PC-9 (cell line): ENCODE data around the gene WBP4. TPM values are rescaled to one million over a fixed set of nuclear protein-coding genes. Genes with fewer than 3 reads are reported as not detected.

Experiments used
- BruUV-seq: library from RNA; stranded (reverse); fragments of 400-500 nt; replicated peaks from 2 replicates; lab custom pipeline; 2021; lab: Mats Ljungman, UMichigan
- CTCF ChIA-PET: fragments of 300-600 bp; sonication (Branson Sonifier 250); formaldehyde crosslinking; loops from one replicate; lab custom pipeline; 2022; ENCODE audit warnings: antibody characterized with exemption; lab: Charles Lee
- POLR2A ChIA-PET: fragments of 300-600 bp; sonication (Branson Sonifier 250); formaldehyde crosslinking; loops from one replicate; lab custom pipeline; 2022; ENCODE audit warnings: antibody characterized with exemption; ENCODE audit not compliant: unreplicated experiment; lab: Charles Lee
- DNase-seq, 2 experiments: peaks; one replicate each; pipeline versions ENCODE4 v3.0.0 to v3.0.0-alpha.2; 2015 to 2022; ENCODE audit warnings: mixed read lengths in 1 of 2
- H2AFZ ChIP-seq: fragments of 200-600 bp; sonication (generic); 2 replicates; pipeline ENCODE4 v1.8.1; 2017; ENCODE audit warnings: antibody characterized with exemption
- H3F3A ChIP-seq: fragments of 200-600 bp; sonication (generic); 2 replicates; pipeline ENCODE4 v1.8.1; 2017; ENCODE audit warnings: antibody characterized with exemption, mild to moderate bottlenecking, low read depth; ENCODE audit not compliant: insufficient read depth
- H3K27ac ChIP-seq: fragments of 200-600 bp; sonication (generic); 2 replicates; pipeline ENCODE4 v1.6.1; 2016; ENCODE audit warnings: mixed run types
- H3K27me3 ChIP-seq: fragments of 200-600 bp; sonication (generic); 2 replicates; pipeline ENCODE4 v1.6.1; 2016; ENCODE audit warnings: low read depth, mixed run types; ENCODE audit not compliant: insufficient read depth
- H3K36me3 ChIP-seq: fragments of 200-600 bp; sonication (generic); 2 replicates; pipeline ENCODE4 v1.6.1; 2016; ENCODE audit warnings: low read depth, mixed run types
- H3K4me1 ChIP-seq: fragments of 200-600 bp; sonication (generic); replicated peaks from 2 replicates; pipeline ENCODE4 v1.6.1; 2016; ENCODE audit warnings: mixed run types; ENCODE audit not compliant: insufficient read depth
- H3K4me2 ChIP-seq: fragments of 200-600 bp; sonication (generic); 2 replicates; pipeline ENCODE4 v1.6.1; 2017; ENCODE audit warnings: mixed run types
- H3K4me3 ChIP-seq: fragments of 200-600 bp; sonication (generic); 2 replicates; pipeline ENCODE4 v1.6.1; 2016; ENCODE audit warnings: mixed run types
- H3K79me2 ChIP-seq: fragments of 200-600 bp; sonication (generic); 2 replicates; pipeline ENCODE4 v1.6.1; 2017; ENCODE audit warnings: low read depth, mixed run types
- H3K9me2 ChIP-seq: fragments of 200-600 bp; sonication (generic); 2 replicates; pipeline ENCODE4 v1.8.1; 2017; ENCODE audit warnings: mild to moderate bottlenecking; ENCODE audit not compliant: insufficient read depth
- H3K9me3 ChIP-seq: fragments of 200-600 bp; sonication (generic); 2 replicates; pipeline ENCODE4 v1.8.1; 2016; ENCODE audit warnings: low read depth; ENCODE audit not compliant: insufficient read depth
- H4K20me1 ChIP-seq: fragments of 200-600 bp; sonication (generic); 2 replicates; pipeline ENCODE4 v1.8.1; 2017; ENCODE audit not compliant: insufficient read depth
- CTCF ChIP-seq: fragments of 200-600 bp; sonication (generic); conservative IDR thresholded peaks from 2 replicates; pipeline ENCODE4 v1.6.1; 2017; ENCODE audit warnings: mixed run types, antibody characterized with exemption, mild to moderate bottlenecking, moderate library complexity
- EZH2 ChIP-seq: fragments of 200-600 bp; sonication (generic); IDR thresholded peaks from 2 replicates; pipeline ENCODE4 v1.8.0; 2017; ENCODE audit warnings: antibody characterized with exemption, low read depth
- intact Hi-C: fragments of 100-400 bp; cut with micrococcal nuclease; formaldehyde crosslinking; loops from one replicate; pipeline ENCODE4 v1.10.0; 2022; ENCODE audit not compliant: unreplicated experiment
- total RNA-seq: library from RNA; stranded (reverse); gene quantifications from 2 replicates; pipeline ENCODE4 v1.2.3, GENCODE V29; 2021

The WBP4 gene
- total RNA-seq, 1 experiment from 2014 or later = 6.3 TPM

GRCh38 chr13:41111454-41111853 lies 50.1 kb downstream of the WBP4 start:
- H3K4me3 ChIP-seq = no peak overlapping the region
- no peaks in the 10 kb centered on the region for H3K9me2 ChIP-seq
- no peaks in the 10 kb centered on the region for H3F3A ChIP-seq
- no TSS peak for BruUV-seq
- H3K4me1 ChIP-seq = no peaks in the 10 kb centered on the region
- H4K20me1 ChIP-seq = no peaks in the 10 kb centered on the region
- ChIA-PET CTCF (no interaction called here), POLR2A (interaction anchor here (0.5 to 0.6 kb wide), 3 partner anchors 8 to 1315 kb away, joined by 3 read pairs; no protein-coding TSS in a partner anchor)
- H3K27me3 ChIP-seq = no peaks in the 10 kb centered on the region
- TF ChIP-seq CTCF (no peak), EZH2 (no peak)
- no peak for DNase-seq
- H3K4me2 ChIP-seq = peak overlapping the region; percentile 31; the same call in 1 of the 2 replicates
- H3K27ac ChIP-seq = no peak overlapping the region
- H2AFZ ChIP-seq = no peak overlapping the region
- no peaks in the 10 kb centered on the region for H3K9me3 ChIP-seq
- H3K79me2 ChIP-seq = no peaks in the 10 kb centered on the region
- H3K36me3 ChIP-seq = no peaks in the 10 kb centered on the region
- intact Hi-C loops = no loop called here

- Histone ChIP-seq H3K4me3 (no peak overlapping the region), H3K9me2 (no peaks in the 10 kb centered on the region), H3K27me3 (no peaks in the 10 kb centered on the region), H3K27ac (no peak overlapping the region), H3K9me3 (no peaks in the 10 kb centered on the region), H3K4me1 (no peaks in the 10 kb centered on the region), H3K4me2 (no peak overlapping the region), H3K36me3 (no peaks in the 10 kb centered on the region), H4K20me1 (no peaks in the 10 kb centered on the region), H2AFZ (0 out of 2 replicates have a peak overlapping the region, but pooled peaks have one; percentile 27), H3F3A (no peaks in the 10 kb centered on the region), H3K79me2 (no peaks in the 10 kb centered on the region)
- TF ChIP-seq CTCF (no peak), EZH2 (no peak)
- BruUV-seq = no TSS peak
- POLR2A ChIA-PET = interaction anchor here (0.7 kb wide), 1 partner anchor 530 kb away, joined by 11 read pairs; no protein-coding TSS in a partner anchor
- CTCF ChIA-PET = no interaction called here
- intact Hi-C loops = no loop called here
- no peak for DNase-seq
Measured at GRCh38 chr13:41117869-41118268, 56.6 kb downstream of the WBP4 start.

GRCh38 chr13:41122838-41123237 lies 61.5 kb downstream of the WBP4 start:
- POLR2A ChIA-PET = interaction anchor here (0.7 kb wide), 1 partner anchor 105 kb away, joined by 3 read pairs; no protein-coding TSS in a partner anchor
- intact Hi-C loops = no loop called here
- Histone ChIP-seq H3K79me2 (no peaks in the 10 kb centered on the region), H4K20me1 (no peaks in the 10 kb centered on the region), H3K27ac (no peak overlapping the region), H3K36me3 (no peaks in the 10 kb centered on the region), H2AFZ (no peak overlapping the region), H3F3A (no peaks in the 10 kb centered on the region), H3K4me1 (no peaks in the 10 kb centered on the region), H3K9me3 (no peaks in the 10 kb centered on the region), H3K27me3 (no peaks in the 10 kb centered on the region), H3K4me3 (no peak overlapping the region), H3K4me2 (no peak overlapping the region), H3K9me2 (no peaks in the 10 kb centered on the region)
- TF ChIP-seq EZH2 (no peak), CTCF (no peak)
- DNase-seq = no peak
- BruUV-seq = no TSS peak
- CTCF ChIA-PET = no interaction called here
